HepG2 (cell line): ENCODE results near the gene PRELID1. TPM values are rescaled to one million over a fixed set of nuclear protein-coding genes. Genes with fewer than 3 reads are reported as not detected.
A peak's percentile ranks its signal among the peaks of the same experiment; 100 is the strongest.

Source experiments
- CCDC6 ChIP-seq: sonication (generic); formaldehyde crosslinking; IDR thresholded peaks from 2 replicates; pipeline ENCODE4 v1.8.1; 2022; ENCODE audit warnings: mild to moderate bottlenecking, missing genetic modification reagents, moderate library complexity
- CEBPB ChIP-seq: IDR thresholded peaks from 2 replicates; pipeline ENCODE4 v1.6.1; 2011; ENCODE audit warnings: low read depth, low read length, improper control_type of control experiment, borderline replicate concordance
- DNMT3B ChIP-seq: conservative IDR thresholded peaks from 2 replicates; pipeline ENCODE4 v1.6.1; 2016; ENCODE audit warnings: missing biosample characterization, control low read depth
- ELF1 ChIP-seq: sonication (generic); formaldehyde crosslinking; IDR thresholded peaks from 2 replicates; pipeline ENCODE4 v1.4.0; 2020; ENCODE audit warnings: missing genetic modification reagents
- FOXK2 ChIP-seq: fragments of 450-650 bp; IDR thresholded peaks from 2 replicates; pipeline ENCODE4 v1.6.1; 2016
- GFI1 ChIP-seq: sonication (generic); formaldehyde crosslinking; IDR thresholded peaks from 2 replicates; pipeline ENCODE4 v1.5.0; 2020; ENCODE audit warnings: missing genetic modification reagents, mild to moderate bottlenecking, borderline replicate concordance
- GZF1 ChIP-seq: sonication (generic); formaldehyde crosslinking; IDR thresholded peaks from 2 replicates; pipeline ENCODE4 v1.5.1; 2020; ENCODE audit warnings: mild to moderate bottlenecking, missing genetic modification reagents
- KAT8 ChIP-seq: IDR thresholded peaks from 2 replicates; pipeline ENCODE4 v1.6.1; 2016; ENCODE audit warnings: missing genetic modification reagents, missing compliant biosample characterization
- MNT ChIP-seq: fragments of 450-650 bp; IDR thresholded peaks from 2 replicates; pipeline ENCODE4 v1.6.1; 2016
- MYPOP ChIP-seq: sonication (generic); formaldehyde crosslinking; IDR thresholded peaks from 2 replicates; pipeline ENCODE4 v1.8.1; 2023; ENCODE audit warnings: mild to moderate bottlenecking, moderate library complexity, missing genetic modification reagents
- NFE2L2 ChIP-seq: fragments of 150-350 bp; IDR thresholded peaks from 2 replicates; pipeline ENCODE4 v1.6.1; 2014; ENCODE audit warnings: low read length
- POLR2A ChIP-seq, 2 experiments: IDR thresholded peaks; 2 replicates each; pipeline ENCODE4 v1.6.1; 2011; ENCODE audit warnings: low read depth in 2 of 2, low read length in 2 of 2, mild to moderate bottlenecking in 1 of 2, moderate library complexity in 1 of 2; ENCODE audit not compliant: insufficient read depth in 1 of 2
- SAP130 ChIP-seq: IDR thresholded peaks from 2 replicates; pipeline ENCODE4 v1.6.1; 2016; ENCODE audit warnings: low read depth
- SSRP1 ChIP-seq: IDR thresholded peaks from 2 replicates; pipeline ENCODE4 v1.6.1; 2016; ENCODE audit warnings: control low read depth
- WIZ ChIP-seq: sonication (generic); formaldehyde crosslinking; IDR thresholded peaks from 2 replicates; pipeline ENCODE4 v1.5.1; 2020; ENCODE audit warnings: mild to moderate bottlenecking, missing genetic modification reagents
- ZNF274 ChIP-seq: sonication (generic); formaldehyde crosslinking; IDR thresholded peaks from 2 replicates; pipeline ENCODE4 v1.5.1; 2020; ENCODE audit warnings: mild to moderate bottlenecking, missing genetic modification reagents
- ZNF3 ChIP-seq: IDR thresholded peaks from 2 replicates; pipeline ENCODE4 v1.7.0; 2017; ENCODE audit warnings: inconsistent platforms
- ZNF788 ChIP-seq: sonication (generic); formaldehyde crosslinking; IDR thresholded peaks from 2 replicates; pipeline ENCODE4 v1.5.0; 2020; ENCODE audit warnings: mild to moderate bottlenecking, missing genetic modification reagents, borderline replicate concordance
- ZSCAN30 ChIP-seq: sonication (generic); formaldehyde crosslinking; IDR thresholded peaks from 2 replicates; pipeline ENCODE4 v1.5.0; 2020; ENCODE audit warnings: mild to moderate bottlenecking, missing genetic modification reagents
- ZSCAN31 ChIP-seq: sonication (generic); formaldehyde crosslinking; IDR thresholded peaks from 2 replicates; pipeline ENCODE4 v1.5.0; 2020; ENCODE audit warnings: low read depth, mild to moderate bottlenecking, missing genetic modification reagents
- polyA plus RNA-seq, 8 experiments: library from polyadenylated mRNA; depleted of rRNA in 3 of 8; stranded (reverse) in 7 of 8; unstranded in 1 of 8; fragments of >200 nt; fragmentation: Illumina TruSeq in 4 of 8; extraction: Trizol in 4 of 8; gene quantifications; 2 replicates each; pipeline versions ENCODE4 v1.2.1 to v1.2.3, GENCODE V29; 2011 to 2016; ENCODE audit warnings: low read depth in 4 of 8, missing spikeins in 1 of 8, mixed read lengths in 1 of 8; ENCODE audit not compliant: insufficient read depth in 1 of 8
- total RNA-seq, 5 experiments: library from RNA; depleted of rRNA; stranded (reverse); fragments of >200 nt; fragmentation: Illumina TruSeq; extraction: Trizol; gene quantifications; 2 replicates each; pipeline ENCODE4 v1.2.3, GENCODE V29; 2016; ENCODE audit warnings: low read depth in 1 of 5
- TF ChIP-seq, protein P1 (sequence below): sonication (generic); formaldehyde crosslinking; IDR thresholded peaks from 2 replicates; pipeline ENCODE4 v1.4.0; 2020; ENCODE audit warnings: missing genetic modification reagents
- TF ChIP-seq, protein P2 (sequence below): IDR thresholded peaks from 2 replicates; pipeline ENCODE4 v1.6.1; 2012; ENCODE audit warnings: low read length, improper control_type of control experiment
- TF ChIP-seq, protein P3 (sequence below): sonication (generic); formaldehyde crosslinking; IDR thresholded peaks from 2 replicates; pipeline ENCODE4 v1.4.0; 2020; ENCODE audit warnings: mild to moderate bottlenecking, missing genetic modification reagents

PRELID1 gene
- total and polyA plus RNA-seq, 2 of the 13 experiments (the other 11 are each of a cell fraction or from before 2014, with no cell fraction given), result 250 to 271 TPM

DNA sequence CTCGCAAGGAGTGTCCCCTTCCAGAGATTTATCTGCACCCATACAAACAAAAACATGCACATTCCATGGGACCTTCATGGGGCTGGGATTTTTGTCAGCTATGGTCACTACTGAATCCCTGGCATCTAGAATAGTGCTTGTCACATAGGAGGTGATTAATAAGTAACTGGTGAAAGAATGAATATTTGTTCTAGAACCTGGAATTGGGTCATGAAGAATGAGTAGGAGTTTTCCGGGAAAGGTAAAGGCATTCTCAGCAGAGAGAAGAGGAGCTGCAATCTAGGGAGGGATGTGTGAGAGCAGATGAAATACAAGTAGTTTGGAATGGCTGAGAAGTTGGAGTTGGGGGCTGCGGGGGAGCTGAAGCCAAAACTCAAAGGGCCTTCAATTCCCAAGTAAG is 50.7 kb downstream of the PRELID1 start (continued):
- TF ChIP-seq, protein P1, sequence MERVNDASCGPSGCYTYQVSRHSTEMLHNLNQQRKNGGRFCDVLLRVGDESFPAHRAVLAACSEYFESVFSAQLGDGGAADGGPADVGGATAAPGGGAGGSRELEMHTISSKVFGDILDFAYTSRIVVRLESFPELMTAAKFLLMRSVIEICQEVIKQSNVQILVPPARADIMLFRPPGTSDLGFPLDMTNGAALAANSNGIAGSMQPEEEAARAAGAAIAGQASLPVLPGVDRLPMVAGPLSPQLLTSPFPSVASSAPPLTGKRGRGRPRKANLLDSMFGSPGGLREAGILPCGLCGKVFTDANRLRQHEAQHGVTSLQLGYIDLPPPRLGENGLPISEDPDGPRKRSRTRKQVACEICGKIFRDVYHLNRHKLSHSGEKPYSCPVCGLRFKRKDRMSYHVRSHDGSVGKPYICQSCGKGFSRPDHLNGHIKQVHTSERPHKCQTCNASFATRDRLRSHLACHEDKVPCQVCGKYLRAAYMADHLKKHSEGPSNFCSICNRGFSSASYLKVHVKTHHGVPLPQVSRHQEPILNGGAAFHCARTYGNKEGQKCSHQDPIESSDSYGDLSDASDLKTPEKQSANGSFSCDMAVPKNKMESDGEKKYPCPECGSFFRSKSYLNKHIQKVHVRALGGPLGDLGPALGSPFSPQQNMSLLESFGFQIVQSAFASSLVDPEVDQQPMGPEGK (CRISPR knock-in tag), result peak; percentile 18; the same call in 1 of the 2 replicates
- TF ChIP-seq DNMT3B (CRISPR knock-in tag), result peak; percentile 73; the same call in 1 of the 2 replicates
- no peak for TF ChIP-seq CEBPB
- no peak for TF ChIP-seq GFI1
- TF ChIP-seq ELF1 (CRISPR knock-in tag), result no peak
- no peak for TF ChIP-seq MNT
- TF ChIP-seq WIZ (CRISPR knock-in tag), result no peak
- TF ChIP-seq ZNF788 (CRISPR knock-in tag), result no peak
- no peak for TF ChIP-seq ZNF274
- 0 out of 4 replicates have a peak, but pooled peaks of 1 of the 2 experiments have one; percentile 30 for TF ChIP-seq POLR2A (IDR thresholded peaks at IDR 0.05; ENCODE audit: insufficient read depth in 1 of 2, low read depth in 2 of 2, low read length in 2 of 2)
- no peak for TF ChIP-seq NFE2L2
- TF ChIP-seq ZNF3 (CRISPR knock-in tag), result 0 out of 2 replicates have a peak, but pooled peaks have one; percentile 37
- no peak for TF ChIP-seq FOXK2
- TF ChIP-seq CCDC6 (CRISPR knock-in tag), result no peak
- no peak for TF ChIP-seq SSRP1 (CRISPR knock-in tag)
- no peak for TF ChIP-seq ZSCAN30 (CRISPR knock-in tag)
- peak; percentile 48 for TF ChIP-seq SAP130 (CRISPR knock-in tag)
- TF ChIP-seq GZF1 (CRISPR knock-in tag), result no peak
- TF ChIP-seq MYPOP (CRISPR knock-in tag), result no peak
- no peak for TF ChIP-seq ZSCAN31 (CRISPR knock-in tag)
- peak; percentile 39; the same call in 1 of the 2 replicates for TF ChIP-seq KAT8
- TF ChIP-seq, protein P2, sequence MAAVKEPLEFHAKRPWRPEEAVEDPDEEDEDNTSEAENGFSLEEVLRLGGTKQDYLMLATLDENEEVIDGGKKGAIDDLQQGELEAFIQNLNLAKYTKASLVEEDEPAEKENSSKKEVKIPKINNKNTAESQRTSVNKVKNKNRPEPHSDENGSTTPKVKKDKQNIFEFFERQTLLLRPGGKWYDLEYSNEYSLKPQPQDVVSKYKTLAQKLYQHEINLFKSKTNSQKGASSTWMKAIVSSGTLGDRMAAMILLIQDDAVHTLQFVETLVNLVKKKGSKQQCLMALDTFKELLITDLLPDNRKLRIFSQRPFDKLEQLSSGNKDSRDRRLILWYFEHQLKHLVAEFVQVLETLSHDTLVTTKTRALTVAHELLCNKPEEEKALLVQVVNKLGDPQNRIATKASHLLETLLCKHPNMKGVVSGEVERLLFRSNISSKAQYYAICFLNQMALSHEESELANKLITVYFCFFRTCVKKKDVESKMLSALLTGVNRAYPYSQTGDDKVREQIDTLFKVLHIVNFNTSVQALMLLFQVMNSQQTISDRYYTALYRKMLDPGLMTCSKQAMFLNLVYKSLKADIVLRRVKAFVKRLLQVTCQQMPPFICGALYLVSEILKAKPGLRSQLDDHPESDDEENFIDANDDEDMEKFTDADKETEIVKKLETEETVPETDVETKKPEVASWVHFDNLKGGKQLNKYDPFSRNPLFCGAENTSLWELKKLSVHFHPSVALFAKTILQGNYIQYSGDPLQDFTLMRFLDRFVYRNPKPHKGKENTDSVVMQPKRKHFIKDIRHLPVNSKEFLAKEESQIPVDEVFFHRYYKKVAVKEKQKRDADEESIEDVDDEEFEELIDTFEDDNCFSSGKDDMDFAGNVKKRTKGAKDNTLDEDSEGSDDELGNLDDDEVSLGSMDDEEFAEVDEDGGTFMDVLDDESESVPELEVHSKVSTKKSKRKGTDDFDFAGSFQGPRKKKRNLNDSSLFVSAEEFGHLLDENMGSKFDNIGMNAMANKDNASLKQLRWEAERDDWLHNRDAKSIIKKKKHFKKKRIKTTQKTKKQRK, result no peak
- TF ChIP-seq, protein P3, sequence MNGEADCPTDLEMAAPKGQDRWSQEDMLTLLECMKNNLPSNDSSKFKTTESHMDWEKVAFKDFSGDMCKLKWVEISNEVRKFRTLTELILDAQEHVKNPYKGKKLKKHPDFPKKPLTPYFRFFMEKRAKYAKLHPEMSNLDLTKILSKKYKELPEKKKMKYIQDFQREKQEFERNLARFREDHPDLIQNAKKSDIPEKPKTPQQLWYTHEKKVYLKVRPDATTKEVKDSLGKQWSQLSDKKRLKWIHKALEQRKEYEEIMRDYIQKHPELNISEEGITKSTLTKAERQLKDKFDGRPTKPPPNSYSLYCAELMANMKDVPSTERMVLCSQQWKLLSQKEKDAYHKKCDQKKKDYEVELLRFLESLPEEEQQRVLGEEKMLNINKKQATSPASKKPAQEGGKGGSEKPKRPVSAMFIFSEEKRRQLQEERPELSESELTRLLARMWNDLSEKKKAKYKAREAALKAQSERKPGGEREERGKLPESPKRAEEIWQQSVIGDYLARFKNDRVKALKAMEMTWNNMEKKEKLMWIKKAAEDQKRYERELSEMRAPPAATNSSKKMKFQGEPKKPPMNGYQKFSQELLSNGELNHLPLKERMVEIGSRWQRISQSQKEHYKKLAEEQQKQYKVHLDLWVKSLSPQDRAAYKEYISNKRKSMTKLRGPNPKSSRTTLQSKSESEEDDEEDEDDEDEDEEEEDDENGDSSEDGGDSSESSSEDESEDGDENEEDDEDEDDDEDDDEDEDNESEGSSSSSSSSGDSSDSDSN (CRISPR knock-in tag), result no peak
